HG03039 (cell line): Measurements from ENCODE around the gene ERMAP.
"Not testable (repeated sequence)": the region's sequence is repeated elsewhere in the genome, so short reads cannot be mapped to it uniquely, and the experiment has no call there.

Experiments used
- ATAC-seq: cut with Tn5 transposase; IDR thresholded peaks from one replicate; pipeline ENCODE4 v1.9.1; 2021; ENCODE audit warnings: mild to moderate bottlenecking, moderate library complexity; ENCODE audit not compliant: unreplicated experiment

Gene ERMAP

DNA sequence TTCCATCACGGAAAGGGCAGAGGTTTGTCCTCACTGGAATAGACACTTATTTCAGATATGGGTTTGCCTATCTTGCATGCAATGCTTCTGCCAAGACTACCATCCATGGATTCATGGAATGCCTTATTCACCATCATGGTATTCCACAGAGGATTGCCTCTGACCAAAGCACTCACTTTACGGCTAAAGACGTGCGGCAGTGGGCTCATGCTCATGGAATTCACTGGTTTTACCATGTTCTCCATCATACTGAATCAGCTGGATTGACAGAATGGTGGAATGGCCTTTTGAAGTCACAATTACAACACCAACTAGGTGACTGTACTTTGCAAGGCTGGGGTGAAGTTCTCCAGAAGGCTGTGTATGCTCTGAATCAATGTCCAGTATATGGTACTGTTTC is 51.5 kb downstream of the ERMAP start:
- ATAC-seq, result not testable (repeated sequence)

DNA sequence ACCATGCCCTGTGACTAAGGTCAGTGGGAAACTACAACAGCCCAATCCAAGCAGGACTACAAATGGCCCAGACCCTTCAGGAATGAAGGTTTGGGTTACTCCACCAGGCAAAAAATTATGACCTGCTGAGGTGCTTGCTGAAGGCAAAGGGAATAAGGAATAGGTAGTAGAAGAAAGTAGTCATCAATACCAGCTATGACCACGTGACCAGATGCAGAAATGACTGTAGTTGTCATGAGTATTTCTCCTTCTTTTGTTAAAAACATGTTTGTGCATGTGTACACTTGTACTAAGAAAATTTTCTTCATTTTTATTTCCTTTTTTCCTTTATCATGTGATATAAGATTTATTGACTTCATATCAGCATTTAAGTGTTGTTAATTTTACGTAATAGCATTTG is 52.3 kb downstream of the ERMAP start:
- ATAC-seq, result not testable (repeated sequence)

DNA sequence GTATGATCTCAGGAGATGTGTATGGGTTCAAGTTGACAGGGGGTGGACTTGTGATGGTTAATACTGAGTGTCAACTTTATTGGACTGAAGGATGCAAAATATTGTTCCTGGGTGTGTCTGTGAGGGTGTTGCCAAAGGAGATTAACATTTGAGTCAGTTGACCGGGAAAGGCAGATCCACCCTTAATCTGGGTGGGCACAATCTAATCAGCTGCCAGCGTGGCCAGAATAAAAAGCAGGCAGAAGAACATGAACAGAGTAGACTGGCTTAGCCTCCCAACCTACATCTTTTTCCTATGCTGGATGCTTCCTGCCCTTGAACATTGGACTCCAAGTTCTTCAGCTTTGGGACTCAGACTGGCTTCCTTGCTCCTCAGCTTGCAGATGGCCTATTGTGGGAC is 52.8 kb downstream of the ERMAP start:
- not testable (repeated sequence) for ATAC-seq

DNA sequence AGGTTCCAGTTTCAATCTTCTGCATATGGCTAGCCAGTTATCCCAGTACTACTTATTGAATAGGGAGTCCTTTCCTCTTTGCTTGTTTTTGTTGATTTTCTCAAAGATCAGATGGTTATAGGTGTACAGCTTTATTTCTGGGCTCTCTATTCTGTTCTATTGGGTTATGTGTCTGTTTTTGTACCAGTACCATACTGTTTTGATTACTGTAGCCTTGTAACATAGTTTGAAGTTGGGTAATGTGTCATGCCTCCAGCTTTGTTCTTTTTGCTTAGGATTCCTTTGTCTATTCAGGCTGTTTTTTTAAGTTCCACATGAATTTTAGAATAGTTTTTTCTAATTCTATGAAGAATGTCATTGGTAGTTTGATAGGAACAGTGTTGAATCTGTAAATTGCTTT is 56.2 kb downstream of the ERMAP start:
- not testable (repeated sequence) for ATAC-seq

DNA sequence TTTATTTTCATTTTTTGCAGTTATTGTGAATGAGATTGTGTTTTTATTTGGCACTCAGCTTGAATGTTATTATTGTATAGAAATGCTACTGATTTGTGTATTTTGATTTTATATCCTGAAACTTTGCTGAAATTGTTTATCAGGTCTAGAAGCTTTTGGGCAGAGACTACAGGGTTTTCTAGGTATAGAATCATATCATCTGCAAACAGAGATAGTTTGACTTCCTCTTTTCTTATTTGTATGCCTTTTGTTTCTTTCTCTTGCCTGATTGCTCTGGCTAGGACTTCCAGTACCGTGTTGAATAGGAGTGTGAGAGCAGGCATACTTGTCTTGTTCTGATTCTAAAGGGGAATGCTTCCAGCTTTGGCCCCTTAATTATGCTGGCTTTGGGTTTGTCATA is 56.7 kb downstream of the ERMAP start:
- no peak for ATAC-seq

DNA sequence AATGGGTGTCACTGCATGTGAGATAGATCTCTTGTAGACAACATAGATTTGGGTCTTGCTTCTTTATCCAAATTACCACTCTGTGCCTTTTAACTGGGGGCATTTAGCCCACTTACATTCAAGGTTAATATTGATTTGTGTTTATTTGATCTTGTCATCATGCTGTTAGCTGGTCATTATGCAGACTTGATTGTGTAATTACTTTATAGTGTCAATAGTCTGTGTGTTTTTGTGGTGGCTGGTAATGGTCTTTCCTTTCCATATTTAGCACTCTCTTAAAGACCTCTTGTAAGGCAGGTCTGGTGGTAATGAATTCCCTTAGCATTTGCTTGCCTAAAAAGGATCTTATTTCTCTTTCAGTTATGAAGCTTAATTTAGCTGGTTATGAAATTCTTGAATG is 59.1 kb downstream of the ERMAP start:
- no peak for ATAC-seq

DNA sequence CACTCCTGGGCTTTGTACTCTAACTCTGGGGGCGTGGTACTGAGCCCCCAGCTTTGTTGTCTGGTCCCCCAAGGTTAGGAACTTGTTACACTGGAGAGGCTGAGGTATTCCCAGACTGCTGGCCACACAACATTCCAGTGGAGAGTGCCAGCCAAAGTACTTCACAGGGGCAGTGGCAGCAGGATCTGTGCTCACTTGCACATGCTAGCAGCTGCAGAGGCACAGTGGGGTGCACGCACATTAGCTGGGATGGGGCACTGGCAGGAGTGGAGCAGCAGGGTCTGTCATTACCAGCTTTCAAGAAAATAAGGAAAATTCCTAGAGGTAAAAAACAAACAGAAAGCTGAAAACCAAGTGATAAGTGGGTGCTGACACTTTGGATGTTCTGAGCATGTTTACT is 60.5 kb downstream of the ERMAP start:
- no peak for ATAC-seq

DNA sequence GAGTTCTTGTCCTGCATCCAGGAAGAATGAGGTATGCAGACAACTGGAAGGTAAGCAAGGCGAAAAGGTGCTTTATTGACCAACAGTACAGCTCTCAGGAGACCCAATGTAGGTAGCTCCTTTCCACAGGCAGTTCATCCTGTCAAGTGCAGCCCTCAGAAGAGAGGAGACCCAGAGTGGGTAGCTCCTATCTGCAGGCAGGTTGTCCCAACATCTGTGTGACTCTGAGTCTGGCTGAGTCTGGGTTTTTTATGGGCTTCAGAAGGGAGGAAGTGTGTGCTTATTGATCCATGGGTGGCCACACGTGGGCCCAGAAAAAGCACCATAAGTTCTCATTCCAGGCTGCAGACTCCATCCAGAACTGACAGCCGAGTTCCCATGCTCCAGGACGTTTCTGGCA is 63.5 kb downstream of the ERMAP start:
- no peak for ATAC-seq

DNA sequence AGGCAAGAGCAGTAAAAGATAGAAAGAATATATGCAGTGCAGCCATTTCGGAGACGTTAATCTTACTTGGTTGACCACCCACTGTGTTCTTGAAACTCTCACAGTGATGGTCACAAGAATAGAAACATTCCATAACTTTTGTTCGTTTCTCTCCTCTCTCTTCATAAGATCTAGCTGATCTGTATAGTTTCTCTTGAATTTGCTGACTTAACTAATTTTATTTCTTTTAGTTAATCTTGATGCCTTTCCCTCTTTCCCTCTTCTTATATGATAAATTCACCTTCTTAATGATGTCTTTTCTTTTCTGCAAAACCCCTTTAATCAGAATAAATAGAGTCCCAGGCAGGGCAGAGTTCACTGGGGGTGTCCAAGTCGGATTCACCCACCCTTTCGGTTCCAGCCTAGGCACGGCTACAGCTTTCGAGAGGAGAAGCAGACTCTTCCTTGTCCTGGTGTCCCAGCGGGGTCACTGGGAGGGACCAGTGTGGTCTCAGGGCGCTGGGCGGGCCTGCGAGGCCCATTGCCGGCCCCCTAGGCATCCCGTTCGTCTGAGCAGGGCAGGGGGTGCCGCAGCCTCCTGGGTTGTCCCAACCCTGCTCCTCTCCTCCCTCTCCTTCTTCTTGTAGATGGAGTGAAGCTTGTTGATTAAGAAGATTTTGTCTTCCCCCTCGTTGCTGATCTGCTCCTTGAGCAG is 69.3 kb downstream of the ERMAP start:
- no peak for ATAC-seq

DNA sequence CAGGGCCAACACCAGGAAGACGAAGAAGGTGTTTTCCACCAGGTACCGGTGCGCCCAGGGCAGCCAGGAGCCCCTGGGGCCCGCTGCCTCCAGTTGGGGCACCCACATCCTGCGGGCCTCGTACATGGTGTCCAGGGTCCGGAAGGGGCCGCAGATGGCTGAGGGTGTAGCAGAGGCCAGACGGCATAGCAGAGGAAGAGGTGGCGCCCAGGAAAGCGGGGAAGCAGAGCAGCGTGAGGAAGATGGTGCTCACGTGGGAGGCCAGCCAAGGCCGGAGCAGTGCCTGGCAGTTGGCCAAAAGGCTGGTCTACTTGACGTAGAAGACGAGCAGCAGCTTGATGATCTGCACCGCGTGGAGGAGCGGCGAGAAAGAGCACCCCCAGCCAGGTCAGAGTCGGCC is 69.9 kb downstream of the ERMAP start:
- no peak for ATAC-seq

DNA sequence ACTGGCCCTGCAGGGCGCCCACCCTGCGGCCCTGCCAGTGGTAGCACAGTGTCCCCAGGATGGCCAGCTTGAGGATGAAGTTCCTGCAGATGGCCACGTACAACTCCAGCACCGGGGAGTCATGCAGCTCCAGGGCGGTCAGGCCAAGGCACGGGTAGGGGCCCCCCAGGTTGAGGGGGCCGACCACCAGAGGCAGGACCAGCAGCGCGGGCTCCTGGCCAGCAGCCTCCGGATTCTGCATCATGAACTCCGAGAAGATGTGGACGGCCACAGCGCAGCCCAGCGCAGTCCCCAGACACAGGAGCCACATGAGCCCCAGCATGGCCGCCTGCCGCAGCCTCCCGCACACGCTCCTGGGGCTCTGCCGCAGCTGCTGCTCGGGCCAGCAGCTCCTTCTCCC is 70.4 kb downstream of the ERMAP start:
- ATAC-seq, result no peak

DNA sequence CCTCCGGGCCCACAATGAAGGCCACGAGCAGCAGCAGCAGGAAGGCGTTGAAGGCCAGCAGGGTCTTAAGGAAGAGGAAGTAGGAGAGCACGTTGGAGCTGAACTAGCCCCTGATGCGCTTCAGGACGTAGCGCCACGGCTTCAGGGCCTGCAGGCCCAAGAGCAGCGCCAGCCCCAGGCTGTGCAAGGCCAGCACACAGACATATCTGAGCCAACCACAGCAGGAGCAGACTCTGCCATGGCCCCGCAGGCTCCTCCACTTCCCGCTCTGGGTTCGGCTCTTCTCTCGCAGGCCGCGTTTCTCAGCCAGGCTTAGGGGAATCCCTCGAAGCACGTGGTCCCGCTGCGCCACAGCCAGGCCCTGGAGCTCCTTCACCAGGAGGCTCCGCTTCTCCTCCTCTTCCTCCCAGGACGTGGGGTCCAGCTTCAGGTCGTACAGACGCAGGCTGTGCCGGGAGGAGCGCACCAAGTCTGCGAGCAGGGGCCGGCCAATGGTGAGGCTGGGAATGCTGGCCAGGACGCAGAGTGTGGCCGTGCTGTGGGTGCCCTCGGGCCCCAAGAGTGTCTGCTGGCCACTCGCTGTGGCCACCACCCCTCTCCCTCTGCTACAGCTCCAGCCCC is 71.2 kb downstream of the ERMAP start:
- no peak for ATAC-seq

DNA sequence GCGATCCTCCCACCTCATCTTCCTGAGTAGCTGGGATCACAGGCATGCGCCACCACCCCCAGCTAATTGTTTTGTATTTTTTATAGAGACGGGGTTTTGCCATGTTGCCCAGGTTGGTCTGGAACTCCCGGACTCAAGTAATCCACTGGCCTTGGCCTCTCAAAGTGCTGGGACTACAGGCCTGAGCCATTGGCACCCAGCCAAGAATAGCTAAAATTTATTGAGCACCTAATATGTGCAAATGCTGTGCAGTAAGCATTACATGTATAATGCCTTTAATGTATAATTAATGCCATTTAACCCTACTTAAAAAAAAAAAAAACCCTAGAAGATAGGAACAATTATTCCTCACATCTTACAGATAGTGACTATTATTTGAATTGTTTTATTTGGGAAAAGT is 72.3 kb downstream of the ERMAP start:
- ATAC-seq, result no peak

DNA sequence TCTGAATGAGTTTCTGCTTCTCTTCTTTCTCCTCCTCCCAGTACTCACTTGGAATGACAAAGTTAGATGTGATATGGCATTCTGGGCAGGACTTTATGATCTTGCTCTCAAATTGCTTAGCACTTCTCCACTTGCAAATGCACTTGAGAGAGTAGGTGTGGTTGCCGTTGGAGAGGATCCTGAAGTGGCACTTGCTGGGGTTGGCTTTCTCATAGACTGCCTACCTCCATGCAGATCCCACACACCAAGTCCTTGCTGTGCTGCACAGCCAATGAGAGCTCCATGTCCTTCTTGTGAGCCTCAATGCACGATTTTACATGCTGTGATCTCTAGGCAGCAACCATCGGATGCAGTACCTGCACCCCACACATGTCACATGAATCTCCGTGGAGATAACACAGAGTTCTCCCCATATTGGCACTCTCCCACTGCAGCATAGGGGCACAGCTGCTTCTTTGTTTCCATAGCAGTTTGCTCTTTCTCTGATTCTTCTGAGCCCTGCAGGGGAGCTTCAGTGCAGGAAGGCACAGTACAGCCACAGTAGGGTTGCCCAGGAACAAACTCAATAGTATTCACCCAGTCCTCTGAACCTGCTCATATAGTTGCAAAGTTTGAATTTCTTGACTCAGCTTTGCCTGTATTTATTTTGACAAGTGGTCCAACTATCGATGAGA is 74.7 kb downstream of the ERMAP start:
- no peak for ATAC-seq
